HepG2 (cell line): ENCODE data around the gene LCN1. TPM values are rescaled to one million over a fixed set of nuclear protein-coding genes. Genes with fewer than 3 reads are reported as not detected.

ENCODE experiments used
- BRCA1 ChIP-seq: sonication (generic); formaldehyde crosslinking; IDR thresholded peaks from 2 replicates; pipeline ENCODE4 v1.4.0; 2020; ENCODE audit warnings: missing genetic modification reagents
- CCDC6 ChIP-seq: sonication (generic); formaldehyde crosslinking; IDR thresholded peaks from 2 replicates; pipeline ENCODE4 v1.8.1; 2022; ENCODE audit warnings: mild to moderate bottlenecking, missing genetic modification reagents, moderate library complexity
- FOXK1 ChIP-seq: sonication (generic); formaldehyde crosslinking; IDR thresholded peaks from 2 replicates; pipeline ENCODE4 v1.4.0; 2020; ENCODE audit warnings: low read depth, missing genetic modification reagents, borderline replicate concordance
- GABPB1 ChIP-seq: IDR thresholded peaks from 2 replicates; pipeline ENCODE4 v1.6.1; 2016; ENCODE audit warnings: mild to moderate bottlenecking, missing genetic modification reagents, moderate library complexity, missing compliant biosample characterization
- HMGXB4 ChIP-seq, 2 experiments: sonication (generic) in 1 of 2; formaldehyde crosslinking in 1 of 2; IDR thresholded peaks; 2 replicates each; pipeline versions ENCODE4 v1.4.0 to v1.6.1; 2018 to 2020; ENCODE audit warnings: missing genetic modification reagents in 2 of 2, borderline replicate concordance in 1 of 2, low read depth in 1 of 2, mild to moderate bottlenecking in 1 of 2, missing biosample characterization in 1 of 2
- HOXA9 ChIP-seq: sonication (generic); formaldehyde crosslinking; IDR thresholded peaks from 2 replicates; pipeline ENCODE4 v1.8.1; 2022; ENCODE audit warnings: missing genetic modification reagents, mild to moderate bottlenecking, moderate library complexity, borderline replicate concordance
- KDM3A ChIP-seq: IDR thresholded peaks from 2 replicates; pipeline ENCODE4 v1.6.1; 2018; ENCODE audit warnings: low read depth, missing compliant biosample characterization
- MAZ ChIP-seq, 2 experiments: sonication (generic) in 1 of 2; formaldehyde crosslinking in 1 of 2; IDR thresholded peaks; 2 replicates each; pipeline versions ENCODE4 v1.5.0 to v1.6.1; 2012 to 2020; ENCODE audit warnings: low read depth in 2 of 2, mild to moderate bottlenecking in 2 of 2, borderline replicate concordance in 1 of 2, improper control_type of control experiment in 1 of 2, low read length in 1 of 2, missing genetic modification reagents in 1 of 2, moderate library complexity in 1 of 2
- MIXL1 ChIP-seq: IDR thresholded peaks from 2 replicates; pipeline ENCODE4 v1.6.1; 2016
- NFIC ChIP-seq: IDR thresholded peaks from 2 replicates; pipeline ENCODE4 v1.6.1; 2012; ENCODE audit warnings: mild to moderate bottlenecking, low read length, inconsistent platforms
- NFRKB ChIP-seq: fragments of 450-650 bp; IDR thresholded peaks from 2 replicates; pipeline ENCODE4 v1.6.1; 2017
- PCBP2 ChIP-seq: fragments of 200-400 bp; formaldehyde crosslinking; optimal IDR thresholded peaks from 2 replicates; pipeline ENCODE3; 2018; ENCODE audit warnings: low read length, low read depth; ENCODE audit not compliant: poor library complexity, severe bottlenecking
- REPIN1 ChIP-seq: sonication (generic); formaldehyde crosslinking; IDR thresholded peaks from 2 replicates; pipeline ENCODE4 v1.8.0; 2022; ENCODE audit warnings: missing genetic modification reagents, low read depth, mild to moderate bottlenecking, borderline replicate concordance
- ZC3H13 ChIP-seq: sonication (generic); formaldehyde crosslinking; IDR thresholded peaks from 2 replicates; pipeline ENCODE4 v1.8.1; 2023; ENCODE audit warnings: mild to moderate bottlenecking, missing genetic modification reagents, moderate library complexity
- ZFP82 ChIP-seq: sonication (generic); formaldehyde crosslinking; IDR thresholded peaks from 2 replicates; pipeline ENCODE4 v1.5.1; 2020; ENCODE audit warnings: mild to moderate bottlenecking, missing genetic modification reagents, borderline replicate concordance
- ZFX ChIP-seq: sonication (generic); formaldehyde crosslinking; IDR thresholded peaks from 2 replicates; pipeline ENCODE4 v1.4.0; 2020; ENCODE audit warnings: mild to moderate bottlenecking, low read depth, missing genetic modification reagents, moderate library complexity
- ZNF138 ChIP-seq: sonication (generic); formaldehyde crosslinking; IDR thresholded peaks from 2 replicates; pipeline ENCODE4 v1.5.0; 2020; ENCODE audit warnings: mild to moderate bottlenecking, low read depth, missing genetic modification reagents
- ZNF160 ChIP-seq: sonication (generic); formaldehyde crosslinking; IDR thresholded peaks from 2 replicates; pipeline ENCODE4 v1.8.0; 2022; ENCODE audit warnings: mild to moderate bottlenecking, inconsistent platforms, missing genetic modification reagents
- ZNF296 ChIP-seq: sonication (generic); formaldehyde crosslinking; conservative IDR thresholded peaks from 2 replicates; pipeline ENCODE4 v1.5.0; 2020; ENCODE audit warnings: mild to moderate bottlenecking, missing genetic modification reagents
- ZNF414 ChIP-seq: sonication (generic); formaldehyde crosslinking; IDR thresholded peaks from 2 replicates; pipeline ENCODE4 v1.5.0; 2020; ENCODE audit warnings: missing genetic modification reagents
- ZNF530 ChIP-seq: sonication (generic); formaldehyde crosslinking; IDR thresholded peaks from 2 replicates; pipeline ENCODE4 v1.5.0; 2020; ENCODE audit warnings: low read depth, mild to moderate bottlenecking, missing genetic modification reagents
- ZNF569 ChIP-seq: sonication (generic); formaldehyde crosslinking; IDR thresholded peaks from 2 replicates; pipeline ENCODE4 v1.5.0; 2020; ENCODE audit warnings: mild to moderate bottlenecking, missing genetic modification reagents, moderate library complexity, borderline replicate concordance
- ZNF770 ChIP-seq: sonication (generic); formaldehyde crosslinking; IDR thresholded peaks from 2 replicates; pipeline ENCODE4 v1.5.0; 2020; ENCODE audit warnings: mild to moderate bottlenecking, missing genetic modification reagents
- polyA plus RNA-seq, 8 experiments: library from polyadenylated mRNA; depleted of rRNA in 3 of 8; stranded (reverse) in 7 of 8; unstranded in 1 of 8; fragments of >200 nt; fragmentation: Illumina TruSeq in 4 of 8; extraction: Trizol in 4 of 8; gene quantifications; 2 replicates each; pipeline versions ENCODE4 v1.2.1 to v1.2.3, GENCODE V29; 2011 to 2016; ENCODE audit warnings: low read depth in 4 of 8, missing spikeins in 1 of 8, mixed read lengths in 1 of 8; ENCODE audit not compliant: insufficient read depth in 1 of 8
- total RNA-seq, 5 experiments: library from RNA; depleted of rRNA; stranded (reverse); fragments of >200 nt; fragmentation: Illumina TruSeq; extraction: Trizol; gene quantifications; 2 replicates each; pipeline ENCODE4 v1.2.3, GENCODE V29; 2016; ENCODE audit warnings: low read depth in 1 of 5
- TF ChIP-seq, protein P1 (sequence below): sonication (generic); formaldehyde crosslinking; IDR thresholded peaks from 2 replicates; pipeline ENCODE4 v1.8.1; 2023; ENCODE audit warnings: mild to moderate bottlenecking, missing genetic modification reagents

Gene LCN1
- total and polyA plus RNA-seq, 2 of the 13 experiments (the other 11 are each of a cell fraction or from before 2014, with no cell fraction given), result not detected

DNA sequence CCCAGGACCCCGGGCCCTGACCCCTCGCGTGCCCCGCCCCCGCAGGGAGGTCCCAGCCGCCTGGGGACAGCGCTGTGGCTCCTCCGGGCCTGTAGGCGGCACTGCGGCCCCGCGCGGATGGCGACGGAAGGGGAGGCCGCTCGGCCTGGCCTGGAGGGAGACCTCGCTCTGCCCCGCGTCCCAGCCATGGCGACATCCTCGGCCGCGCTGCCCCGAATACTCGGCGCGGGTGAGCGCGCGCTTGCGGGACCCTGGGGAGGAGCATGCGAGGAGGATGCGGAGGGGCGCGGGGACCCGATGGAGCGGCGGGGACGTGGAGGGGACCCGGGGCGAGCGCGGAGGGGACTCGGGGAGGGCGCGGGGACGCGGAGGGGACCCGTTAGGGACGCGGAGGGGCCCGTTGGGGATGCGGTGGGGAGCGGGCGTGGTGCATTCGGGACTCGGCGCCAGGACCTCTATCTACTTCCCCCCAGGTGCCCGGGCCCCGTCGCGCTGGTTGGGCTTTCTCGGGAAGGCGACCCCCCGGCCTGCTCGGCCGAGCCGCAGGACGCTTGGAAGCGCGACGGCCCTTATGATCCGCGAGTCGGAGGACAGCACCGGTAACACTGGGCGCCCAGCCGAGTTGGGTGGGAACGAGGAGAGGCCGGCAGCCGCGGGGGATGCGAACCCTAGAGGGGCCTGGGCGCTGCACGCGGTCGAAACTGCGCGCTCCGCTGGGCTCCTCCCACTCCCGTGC is 20.5 kb upstream of the LCN1 start, which contains the start of gene MRPS2 (continued):
- peak; percentile 92 for TF ChIP-seq MAZ (IDR thresholded peaks at IDR 0.05; ENCODE audit: borderline replicate concordance, low read depth, low read length)
- TF ChIP-seq MAZ (CRISPR knock-in tag; IDR thresholded peaks at IDR 0.05; ENCODE audit: low read depth), result peak; percentile 66
- peak; percentile 100 for TF ChIP-seq ZFX
- peak; percentile 85; the same call in 1 of the 2 replicates for TF ChIP-seq ZFP82 (CRISPR knock-in tag)
- TF ChIP-seq PCBP2, result no peak
- TF ChIP-seq, protein P1, sequence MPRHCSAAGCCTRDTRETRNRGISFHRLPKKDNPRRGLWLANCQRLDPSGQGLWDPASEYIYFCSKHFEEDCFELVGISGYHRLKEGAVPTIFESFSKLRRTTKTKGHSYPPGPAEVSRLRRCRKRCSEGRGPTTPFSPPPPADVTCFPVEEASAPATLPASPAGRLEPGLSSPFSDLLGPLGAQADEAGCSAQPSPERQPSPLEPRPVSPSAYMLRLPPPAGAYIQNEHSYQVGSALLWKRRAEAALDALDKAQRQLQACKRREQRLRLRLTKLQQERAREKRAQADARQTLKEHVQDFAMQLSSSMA (CRISPR knock-in tag), result no peak
- peak; percentile 78; the same call in 1 of the 2 replicates for TF ChIP-seq FOXK1
- TF ChIP-seq HOXA9 (CRISPR knock-in tag), result peak; percentile 89; the same call in 1 of the 2 replicates
- TF ChIP-seq GABPB1 (CRISPR knock-in tag), result peak; percentile 90
- no peak for TF ChIP-seq ZNF530 (CRISPR knock-in tag)
- peak; percentile 62 for TF ChIP-seq REPIN1 (CRISPR knock-in tag)
- TF ChIP-seq NFRKB, result no peak
- no peak for TF ChIP-seq NFIC
- no peak; the same call in 1 of the 2 replicates for TF ChIP-seq ZNF414 (CRISPR knock-in tag)
- peak; percentile 37; the same call in 1 of the 2 replicates for TF ChIP-seq MIXL1
- peak; percentile 86 for TF ChIP-seq ZNF770
- TF ChIP-seq ZNF138 (CRISPR knock-in tag), result no peak
- TF ChIP-seq BRCA1 (CRISPR knock-in tag), result peak; percentile 51; the same call in 1 of the 2 replicates
- peak; percentile 82 for TF ChIP-seq CCDC6
- peak; percentile 99 to 100 for TF ChIP-seq HMGXB4 (CRISPR knock-in tag; IDR thresholded peaks at IDR 0.05; ENCODE audit: borderline replicate concordance in 1 of 2, low read depth in 1 of 2)
- TF ChIP-seq ZNF296 (CRISPR knock-in tag), result 0 out of 2 replicates have a peak, but pooled peaks have one; percentile 23
- TF ChIP-seq ZNF569 (CRISPR knock-in tag), result 0 out of 2 replicates have a peak, but pooled peaks have one; percentile 69
- 0 out of 2 replicates have a peak, but pooled peaks have one; percentile 30 for TF ChIP-seq ZNF160 (CRISPR knock-in tag)
- TF ChIP-seq KDM3A (CRISPR knock-in tag), result peak; percentile 93
- TF ChIP-seq ZC3H13 (CRISPR knock-in tag), result peak; percentile 63; the same call in 1 of the 2 replicates
